ENCODE measurements around the gene YKT6. TPM values are rescaled to one million over a fixed set of nuclear protein-coding genes. Genes with fewer than 3 reads are reported as not detected.
A peak's percentile ranks its signal among the peaks of the same experiment; 100 is the strongest.

YKT6 gene
- total and polyA plus RNA-seq, 2 of the 8 experiments (the other 6 are each of a cell fraction or from before 2014, with no cell fraction given), result 75.3 to 103 TPM

DNA sequence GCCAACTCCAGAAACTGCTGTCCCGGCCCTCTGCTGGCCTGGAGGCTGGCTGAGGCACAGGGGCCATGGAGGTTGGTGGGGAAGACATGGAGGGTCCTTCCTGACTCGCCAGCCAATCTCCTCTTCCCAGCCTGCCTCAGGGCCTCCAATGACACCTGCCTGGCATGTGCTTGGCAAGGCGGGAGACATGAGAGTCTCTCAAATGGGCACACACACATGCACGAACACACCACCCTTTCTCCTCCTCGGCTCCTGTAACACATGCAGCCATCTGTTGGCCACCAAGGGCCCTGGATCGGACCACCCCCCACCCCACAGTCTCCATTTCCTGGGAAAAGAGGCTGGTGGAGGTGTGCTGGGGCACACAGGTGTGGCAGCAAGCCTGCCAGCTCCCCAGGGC is 56.4 kb downstream of the YKT6 start:
- no peak overlapping the region for H3K4me3 ChIP-seq (ENCODE audit: extremely low read depth in 1 of 4, insufficient read depth in 2 of 4, low read depth in 3 of 4, low read length in 4 of 4)
- H2BK5ac ChIP-seq (ENCODE audit: low read depth, low read length), result no peak overlapping the region
- TF ChIP-seq BCL11A (IDR thresholded peaks at IDR 0.05; ENCODE audit: low read depth in 2 of 2, low read length in 2 of 2), result no peak
- TF ChIP-seq, protein P1, sequence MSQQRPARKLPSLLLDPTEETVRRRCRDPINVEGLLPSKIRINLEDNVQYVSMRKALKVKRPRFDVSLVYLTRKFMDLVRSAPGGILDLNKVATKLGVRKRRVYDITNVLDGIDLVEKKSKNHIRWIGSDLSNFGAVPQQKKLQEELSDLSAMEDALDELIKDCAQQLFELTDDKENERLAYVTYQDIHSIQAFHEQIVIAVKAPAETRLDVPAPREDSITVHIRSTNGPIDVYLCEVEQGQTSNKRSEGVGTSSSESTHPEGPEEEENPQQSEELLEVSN (IDR thresholded peaks at IDR 0.05), result peak; percentile 76
- no peaks in the 10 kb centered on the region for H3K36me3 ChIP-seq (ENCODE audit: control insufficient read depth in 2 of 4, insufficient read depth in 4 of 4, low read length in 3 of 4)
- CTCF ChIA-PET (ENCODE audit: partially characterized antibody), result interaction anchor here (0.9 to 3.6 kb wide), 4 partner anchors 11 to 34 kb away, joined by 3 to 15 read pairs (median 10); no protein-coding TSS in a partner anchor
- no peaks in the 10 kb centered on the region for H3K4me1 ChIP-seq (replicated peaks in 1 of 4; ENCODE audit: control insufficient read depth in 3 of 4, insufficient read depth in 4 of 4, low read length in 3 of 4)
- no peak overlapping the region for H4K5ac ChIP-seq (ENCODE audit: insufficient read length, low read depth, low read length)
- no peak overlapping the region for H3K14ac ChIP-seq (ENCODE audit: insufficient read length)
- no peaks in the 10 kb centered on the region for H3K79me1 ChIP-seq (ENCODE audit: low read depth, low read length)
- H2AK5ac ChIP-seq (ENCODE audit: low read depth, low read length), result no peak overlapping the region
- 78% methylated on average over 6 of the region's 6 CpGs; no CpG with 5 or more reads in 1 of the 2 experiments for WGBS, 2 experiments (ENCODE audit: extremely low coverage in 1 of 2, insufficient coverage in 1 of 2, insufficient read length in 1 of 2, insufficient replicate concordance in 2 of 2, low coverage in 1 of 2, low lambda C conversion rate in 2 of 2, missing lambda C conversion rate in 1 of 2)
- H3K23ac ChIP-seq (ENCODE audit: insufficient read length), result no peak overlapping the region
- DNase-seq (ENCODE audit: low read depth in 1 of 2, low spot score in 2 of 2) (no peak), FAIRE-seq (no peak)
- peaks cover 0 to 6% of the 10 kb centered on the region in 2 experiments for H4K20me1 ChIP-seq (replicated peaks in 1 of 2; ENCODE audit: control insufficient read depth in 1 of 2, insufficient read depth in 2 of 2, low read length in 2 of 2)
- H3K56ac ChIP-seq (replicated peaks; ENCODE audit: insufficient read length, low read depth, low read length), result no peak overlapping the region
- no peak overlapping the region for H3K9ac ChIP-seq (replicated peaks in 1 of 4; ENCODE audit: extremely low read depth in 1 of 4, low read depth in 3 of 4, low read length in 3 of 4)
- H4K91ac ChIP-seq (replicated peaks; ENCODE audit: insufficient read length, low read length), result no peak overlapping the region
- H3K4me2 ChIP-seq (ENCODE audit: insufficient read depth in 1 of 2, low read depth in 2 of 2, low read length in 2 of 2), result no peak overlapping the region
- POLR2A ChIA-PET (ENCODE audit: partially characterized antibody), result no interaction called here
- no peak overlapping the region for H2BK12ac ChIP-seq (ENCODE audit: low read depth, low read length)
- no peak overlapping the region for H2BK20ac ChIP-seq (ENCODE audit: low read length)
- no peak overlapping the region for H3K4ac ChIP-seq (replicated peaks; ENCODE audit: insufficient read length, low read depth, low read length)
- peak overlapping the region; percentile 79; the same call in 1 of the 2 replicates for H4K8ac ChIP-seq (ENCODE audit: extremely low read depth, insufficient read depth, low read length)
- no peak overlapping the region for H3K18ac ChIP-seq (ENCODE audit: extremely low read depth, low read length)
- H2BK15ac ChIP-seq (ENCODE audit: low read length), result no peak overlapping the region
- no peaks in the 10 kb centered on the region for H3K79me2 ChIP-seq (ENCODE audit: control insufficient read depth in 1 of 2, insufficient read depth in 2 of 2, low read length in 2 of 2)
- no peak overlapping the region for H3K27ac ChIP-seq (ENCODE audit: low read depth, low read length)
- H2BK120ac ChIP-seq (replicated peaks; ENCODE audit: low read depth, low read length), result no peak overlapping the region
- no peaks in the 10 kb centered on the region for H3K9me3 ChIP-seq (ENCODE audit: insufficient read depth in 2 of 2, low read depth in 1 of 2, low read length in 1 of 2)
- no peak overlapping the region for H2AFZ ChIP-seq (ENCODE audit: low read length)
- H3K23me2 ChIP-seq (ENCODE audit: low read depth, low read length), result peaks cover 3% of the 10 kb centered on the region; the same call in 1 of the 2 replicates
- no peaks in the 10 kb centered on the region for H3K27me3 ChIP-seq (replicated peaks in 1 of 4; ENCODE audit: control insufficient read depth in 3 of 4, extremely low read depth in 1 of 4, insufficient read depth in 3 of 4, low read length in 3 of 4)

Measured in H1 (cell line).